CD14-positive monocyte (primary cell): ENCODE data around the gene TMEM184C. TPM values are rescaled to one million over a fixed set of nuclear protein-coding genes. Genes with fewer than 3 reads are reported as not detected.

Source experiments
- DNase-seq, 3 donors: peaks; one replicate each; pipeline ENCODE4 v3.0.0-alpha.2; 2011 to 2022
- H2AFZ ChIP-seq: 2 replicates; pipeline ENCODE4 v1.6.0; 2012; ENCODE audit warnings: mild to moderate bottlenecking, low read depth, low read length, inconsistent platforms; ENCODE audit not compliant: insufficient read depth, poor library complexity, severe bottlenecking
- H3K27ac ChIP-seq, 2 donors: 1 replicate in 1 of 2; 2 replicates in 1 of 2; pipeline ENCODE4 v1.5.1; 2012 to 2013; ENCODE audit warnings: low read length in 2 of 2, control low read depth in 1 of 2, inconsistent platforms in 1 of 2, low read depth in 1 of 2, mild to moderate bottlenecking in 1 of 2
- H3K27me3 ChIP-seq, 2 donors: one replicate each; pipeline versions ENCODE4 v1.6.0 to v1.6.1; 2011 to 2013; ENCODE audit warnings: low read length in 2 of 2; ENCODE audit not compliant: control insufficient read depth in 2 of 2, insufficient read depth in 2 of 2
- H3K36me3 ChIP-seq, 2 donors: replicated peaks in 1 of 2; 1 replicate in 1 of 2; 2 replicates in 1 of 2; pipeline versions ENCODE4 v1.5.1 to v1.6.1; 2012 to 2013; ENCODE audit warnings: low read length in 2 of 2, control low read depth in 1 of 2, inconsistent platforms in 1 of 2, mild to moderate bottlenecking in 1 of 2; ENCODE audit not compliant: insufficient read depth in 2 of 2, control insufficient read depth in 1 of 2
- H3K4me1 ChIP-seq, 2 donors: 1 replicate in 1 of 2; 2 replicates in 1 of 2; pipeline versions ENCODE4 v1.5.1 to v1.6.1; 2012 to 2013; ENCODE audit warnings: low read length in 2 of 2, control low read depth in 1 of 2, inconsistent platforms in 1 of 2, mild to moderate bottlenecking in 1 of 2, moderate library complexity in 1 of 2; ENCODE audit not compliant: insufficient read depth in 2 of 2, control insufficient read depth in 1 of 2
- H3K4me2 ChIP-seq: replicated peaks from 2 replicates; pipeline ENCODE3; 2012; ENCODE audit warnings: low read length, moderate library complexity, mild to moderate bottlenecking; ENCODE audit not compliant: poor library complexity, severe bottlenecking; ENCODE audit errors: extremely low read depth
- H3K4me3 ChIP-seq, 3 experiments: fragments of 200-600 bp in 1 of 3; sonication (generic) in 1 of 3; replicated peaks in 1 of 3; 1 replicate in 2 of 3; 2 replicates in 1 of 3; pipeline ENCODE4 v1.5.1; 2011 to 2013; ENCODE audit warnings: low read length in 3 of 3, mild to moderate bottlenecking in 3 of 3, control low read depth in 2 of 3, low read depth in 2 of 3, inconsistent platforms in 1 of 3, moderate library complexity in 1 of 3
- H3K79me2 ChIP-seq: 2 replicates; pipeline ENCODE4 v1.6.0; 2012; ENCODE audit warnings: mild to moderate bottlenecking, control low read depth, inconsistent platforms, low read length, moderate library complexity; ENCODE audit not compliant: insufficient read depth
- H3K9ac ChIP-seq: 2 replicates; pipeline ENCODE4 v1.6.0; 2017; ENCODE audit warnings: low read length, mild to moderate bottlenecking; ENCODE audit not compliant: insufficient read depth, poor library complexity, severe bottlenecking
- H3K9me3 ChIP-seq, 2 donors: replicated peaks in 1 of 2; 1 replicate in 1 of 2; 2 replicates in 1 of 2; pipeline versions ENCODE4 v1.5.1 to v1.6.1; 2012 to 2013; ENCODE audit warnings: low read length in 2 of 2, control low read depth in 1 of 2; ENCODE audit not compliant: control insufficient read depth in 1 of 2, insufficient read depth in 1 of 2
- H4K20me1 ChIP-seq: 2 replicates; pipeline ENCODE4 v1.6.0; 2012; ENCODE audit warnings: mild to moderate bottlenecking, low read length, control low read depth, moderate library complexity; ENCODE audit not compliant: insufficient read depth
- H3K27ac Mint-ChIP-seq, 7 donors: one replicate each; pipeline ENCODE4 v1.8.0; 2020; ENCODE audit warnings: mild to moderate bottlenecking in 7 of 7, mixed read lengths in 7 of 7, moderate library complexity in 6 of 7, inconsistent platforms in 2 of 7
- H3K27me3 Mint-ChIP-seq, 3 donors: one replicate each; pipeline ENCODE4 v1.8.0; 2021 to 2022; ENCODE audit warnings: low read depth in 3 of 3, mild to moderate bottlenecking in 3 of 3, mixed read lengths in 3 of 3, moderate library complexity in 3 of 3, inconsistent platforms in 1 of 3
- H3K36me3 Mint-ChIP-seq, 2 donors: one replicate each; pipeline ENCODE4 v1.8.0; 2020; ENCODE audit warnings: mixed read lengths in 2 of 2, inconsistent platforms in 1 of 2, mild to moderate bottlenecking in 1 of 2
- H3K4me1 Mint-ChIP-seq: one replicate; pipeline ENCODE4 v1.8.0; 2020; ENCODE audit warnings: mild to moderate bottlenecking, mixed read lengths
- H3K4me3 Mint-ChIP-seq, 2 donors: one replicate each; pipeline ENCODE4 v1.8.0; 2020; ENCODE audit warnings: mild to moderate bottlenecking in 2 of 2, mixed read lengths in 2 of 2, moderate library complexity in 1 of 2
- H3K9me3 Mint-ChIP-seq, 7 donors: one replicate each; pipeline ENCODE4 v1.8.0; 2020 to 2022; ENCODE audit warnings: mixed read lengths in 7 of 7, mild to moderate bottlenecking in 6 of 7, moderate library complexity in 6 of 7, inconsistent platforms in 2 of 7
- WGBS: methylation state at CpG from one replicate; pipeline ENCODE4 v1.1.5; 2013; ENCODE audit warnings: missing lambda C conversion rate; ENCODE audit not compliant: insufficient coverage; 5-methylcytosine and 5-hydroxymethylcytosine counted together
- intact Hi-C, 2 donors: fragments of 100-400 bp; cut with micrococcal nuclease; formaldehyde crosslinking; loops; one replicate each; pipeline versions ENCODE4 v1.15.0 to v1.15.1; 2023
- polyA plus RNA-seq, 3 donors: library from polyadenylated mRNA; depleted of rRNA in 1 of 3; unstranded in 2 of 3; stranded (reverse) in 1 of 3; fragments of 300-500 nt in 2 of 3; fragments of >200 nt in 1 of 3; fragmentation: Illumina TruSeq in 2 of 3; gene quantifications; 1 replicate in 2 of 3; 2 replicates in 1 of 3; pipeline ENCODE4 v1.2.3, GENCODE V29; 2012 to 2021
- TF ChIP-seq, protein P1 (sequence below): fragments of 200-600 bp; IDR thresholded peaks from one replicate; pipeline ENCODE4 v1.8.0; 2022; ENCODE audit warnings: antibody characterized with exemption, mild to moderate bottlenecking

Gene TMEM184C
- polyA plus RNA-seq, 3 donors: 7.5 to 36.4 (median 20.7) TPM

DNA sequence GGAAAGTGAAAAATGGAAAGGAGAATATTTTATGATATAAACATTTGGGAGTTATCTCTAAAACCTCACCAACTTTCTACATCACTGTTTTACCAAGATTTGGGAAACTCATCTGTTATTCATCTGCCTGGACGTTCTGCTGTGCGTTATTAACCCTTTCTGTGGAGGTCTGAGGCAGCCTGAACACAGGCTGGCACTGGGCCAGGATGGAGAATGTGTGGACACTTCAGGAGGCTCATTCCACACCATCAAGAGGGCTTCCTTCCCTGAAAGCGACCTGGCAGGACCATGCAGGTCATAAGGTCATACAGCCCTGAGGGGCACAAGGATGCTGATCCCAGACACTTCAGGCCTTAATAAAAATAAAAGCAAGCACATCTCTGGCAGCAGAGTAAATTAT lies 31.2 kb upstream of the TMEM184C start:
- Histone ChIP-seq H3K36me3 (no peaks in the 10 kb centered on the region), H3K9me3 (no peaks in the 10 kb centered on the region), H3K9ac (no peak overlapping the region), H3K4me2 (no peak overlapping the region), H3K4me3 (no peak overlapping the region), H3K79me2 (no peaks in the 10 kb centered on the region), H2AFZ (no peak overlapping the region), H3K27me3 (no peaks in the 10 kb centered on the region), H3K4me1 (no peaks in the 10 kb centered on the region), H4K20me1 (no peaks in the 10 kb centered on the region), H3K27ac (no peak overlapping the region)
- Mint-ChIP-seq H3K27ac (peak overlapping the region in 1 of 7 donors; percentile 50), H3K27me3 (peaks cover 0 to 2% (median 1%) of the 10 kb centered on the region in 3 donors), H3K4me1 (no peaks in the 10 kb centered on the region), H3K36me3 (no peaks in the 10 kb centered on the region), H3K9me3 (peaks cover 0 to 6% (median 2%) of the 10 kb centered on the region in 7 donors), H3K4me3 (no peak overlapping the region)
- DNase-seq: no peak
- WGBS: 43% methylated on average over 1 of the region's 3 CpGs
- intact Hi-C loops: no loop called here
- TF ChIP-seq, protein P1, sequence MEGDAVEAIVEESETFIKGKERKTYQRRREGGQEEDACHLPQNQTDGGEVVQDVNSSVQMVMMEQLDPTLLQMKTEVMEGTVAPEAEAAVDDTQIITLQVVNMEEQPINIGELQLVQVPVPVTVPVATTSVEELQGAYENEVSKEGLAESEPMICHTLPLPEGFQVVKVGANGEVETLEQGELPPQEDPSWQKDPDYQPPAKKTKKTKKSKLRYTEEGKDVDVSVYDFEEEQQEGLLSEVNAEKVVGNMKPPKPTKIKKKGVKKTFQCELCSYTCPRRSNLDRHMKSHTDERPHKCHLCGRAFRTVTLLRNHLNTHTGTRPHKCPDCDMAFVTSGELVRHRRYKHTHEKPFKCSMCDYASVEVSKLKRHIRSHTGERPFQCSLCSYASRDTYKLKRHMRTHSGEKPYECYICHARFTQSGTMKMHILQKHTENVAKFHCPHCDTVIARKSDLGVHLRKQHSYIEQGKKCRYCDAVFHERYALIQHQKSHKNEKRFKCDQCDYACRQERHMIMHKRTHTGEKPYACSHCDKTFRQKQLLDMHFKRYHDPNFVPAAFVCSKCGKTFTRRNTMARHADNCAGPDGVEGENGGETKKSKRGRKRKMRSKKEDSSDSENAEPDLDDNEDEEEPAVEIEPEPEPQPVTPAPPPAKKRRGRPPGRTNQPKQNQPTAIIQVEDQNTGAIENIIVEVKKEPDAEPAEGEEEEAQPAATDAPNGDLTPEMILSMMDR: no peak

DNA sequence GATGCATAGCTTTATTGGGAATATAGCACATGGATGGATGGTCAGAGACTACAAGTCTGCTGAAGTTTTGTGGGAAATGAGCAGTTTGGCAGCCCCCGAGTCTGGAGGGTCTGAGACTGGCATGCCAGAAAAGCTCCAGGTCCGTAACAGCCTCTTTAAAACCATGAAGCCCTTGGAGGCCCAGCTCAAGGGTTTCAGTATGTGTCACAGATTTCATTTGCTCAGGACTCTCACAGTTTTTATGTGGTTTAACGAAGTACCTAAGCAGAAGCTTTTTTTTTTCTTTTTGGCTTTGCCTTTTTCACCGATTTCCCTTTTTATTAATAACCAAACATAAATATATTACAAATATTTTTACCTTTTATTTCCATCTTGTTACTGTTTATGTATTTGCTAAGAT lies 30.6 kb upstream of the TMEM184C start:
- Histone ChIP-seq H3K9me3 (no peaks in the 10 kb centered on the region), H3K4me2 (no peak overlapping the region), H3K27me3 (no peaks in the 10 kb centered on the region), H3K4me3 (no peak overlapping the region), H3K79me2 (no peaks in the 10 kb centered on the region), H3K9ac (no peak overlapping the region), H3K27ac (no peak overlapping the region), H3K36me3 (no peaks in the 10 kb centered on the region), H2AFZ (no peak overlapping the region), H4K20me1 (no peaks in the 10 kb centered on the region), H3K4me1 (no peaks in the 10 kb centered on the region)
- DNase-seq: no peak
- H3K27me3 Mint-ChIP-seq: peaks cover 0 to 2% (median 1%) of the 10 kb centered on the region in 3 donors
- 95% methylated on average over 2 of the region's 4 CpGs for WGBS
- H3K36me3 Mint-ChIP-seq: no peaks in the 10 kb centered on the region
- no peaks in the 10 kb centered on the region for H3K4me1 Mint-ChIP-seq
- TF ChIP-seq, protein P1: no peak
- intact Hi-C loops: no loop called here
- H3K4me3 Mint-ChIP-seq: no peak overlapping the region
- H3K27ac Mint-ChIP-seq: no peak overlapping the region
- H3K9me3 Mint-ChIP-seq: peaks cover 0 to 6% (median 2%) of the 10 kb centered on the region in 7 donors
